ENCODE measurements around the gene USP22. TPM values are rescaled to one million over a fixed set of nuclear protein-coding genes. Genes with fewer than 3 reads are reported as not detected.

USP22 gene
- total and polyA plus RNA-seq, 2 of the 8 experiments (the other 6 are each of a cell fraction or from before 2014, with no cell fraction given) = 221 to 316 TPM

DNA sequence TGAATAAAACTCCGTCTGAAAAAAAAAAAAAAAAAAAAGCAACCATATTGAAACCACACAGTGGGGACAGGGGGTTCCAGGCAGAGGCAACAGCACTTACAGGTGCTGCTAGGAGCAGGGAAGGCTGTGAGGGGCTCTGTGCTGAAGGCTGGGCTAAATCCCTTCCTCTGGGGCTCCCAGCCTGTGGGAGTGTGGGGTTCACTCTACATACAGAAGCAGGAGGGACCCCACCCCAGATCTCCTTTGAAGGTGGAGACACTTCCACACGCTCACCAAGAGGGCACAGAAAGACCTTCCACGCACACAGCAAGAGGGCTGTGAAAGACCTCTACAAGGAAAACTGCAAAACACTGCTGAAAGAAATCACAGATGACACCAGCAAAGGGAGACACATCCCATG lies 53.9 kb downstream of the USP22 start:
- peaks cover 0 to under 1% of the 10 kb centered on the region in 2 experiments; a peak in 1 of 4 replicates for H3K9me3 ChIP-seq (ENCODE audit: insufficient read depth in 2 of 2, low read depth in 1 of 2, low read length in 1 of 2)
- no peak overlapping the region for H2BK12ac ChIP-seq (ENCODE audit: low read depth, low read length)
- H3K4ac ChIP-seq (replicated peaks; ENCODE audit: insufficient read length, low read depth, low read length) = no peak overlapping the region
- no peak overlapping the region for H2BK20ac ChIP-seq (ENCODE audit: low read length)
- H2BK5ac ChIP-seq (ENCODE audit: low read depth, low read length) = no peak overlapping the region
- ChIA-PET POLR2A (ENCODE audit: partially characterized antibody) (interaction anchor here (0.7 to 1.9 kb wide), 2 partner anchors 13 to 233 kb away, joined by 4 to 5 read pairs; no protein-coding TSS in a partner anchor), CTCF (ENCODE audit: partially characterized antibody) (interaction anchor here (0.6 kb wide), 1 partner anchor 164 kb away, joined by 3 read pairs; no protein-coding TSS in a partner anchor)
- no peak overlapping the region for H2AK5ac ChIP-seq (ENCODE audit: low read depth, low read length)
- H3K23me2 ChIP-seq (ENCODE audit: low read depth, low read length) = no peaks in the 10 kb centered on the region
- H2BK120ac ChIP-seq (replicated peaks; ENCODE audit: low read depth, low read length) = no peak overlapping the region
- DNase-seq (ENCODE audit: low read depth in 1 of 2, low spot score in 2 of 2) = no peak
- H3K4me3 ChIP-seq (ENCODE audit: extremely low read depth in 1 of 4, insufficient read depth in 2 of 4, low read depth in 3 of 4, low read length in 4 of 4) = no peak overlapping the region
- WGBS, 2 experiments (ENCODE audit: extremely low coverage in 1 of 2, insufficient coverage in 1 of 2, insufficient read length in 1 of 2, insufficient replicate concordance in 2 of 2, low coverage in 1 of 2, low lambda C conversion rate in 2 of 2, missing lambda C conversion rate in 1 of 2) = 85% methylated on average over 2 of the region's 3 CpGs; no CpG with 5 or more reads in 1 of the 2 experiments
- no peaks in the 10 kb centered on the region; a peak in 1 of 8 replicates for H3K36me3 ChIP-seq (ENCODE audit: control insufficient read depth in 2 of 4, insufficient read depth in 4 of 4, low read length in 3 of 4)
- no peak overlapping the region for H4K91ac ChIP-seq (replicated peaks; ENCODE audit: insufficient read length, low read length)
- H3K9ac ChIP-seq (replicated peaks in 1 of 4; ENCODE audit: extremely low read depth in 1 of 4, low read depth in 3 of 4, low read length in 3 of 4) = no peak overlapping the region
- H4K8ac ChIP-seq (ENCODE audit: extremely low read depth, insufficient read depth, low read length) = no peak overlapping the region
- H3K14ac ChIP-seq (ENCODE audit: insufficient read length) = no peak overlapping the region
- no peaks in the 10 kb centered on the region for H3K79me2 ChIP-seq (ENCODE audit: control insufficient read depth in 1 of 2, insufficient read depth in 2 of 2, low read length in 2 of 2)
- no peak overlapping the region for H3K27ac ChIP-seq (ENCODE audit: low read depth, low read length)
- no peak overlapping the region for H2BK15ac ChIP-seq (ENCODE audit: low read length)
- no peak overlapping the region for H3K23ac ChIP-seq (ENCODE audit: insufficient read length)
- H3K79me1 ChIP-seq (ENCODE audit: low read depth, low read length) = no peaks in the 10 kb centered on the region
- H3K4me2 ChIP-seq (ENCODE audit: insufficient read depth in 1 of 2, low read depth in 2 of 2, low read length in 2 of 2) = no peak overlapping the region
- no peaks in the 10 kb centered on the region for H4K20me1 ChIP-seq (replicated peaks in 1 of 2; ENCODE audit: control insufficient read depth in 1 of 2, insufficient read depth in 2 of 2, low read length in 2 of 2)
- H3K4me1 ChIP-seq (replicated peaks in 1 of 4; ENCODE audit: control insufficient read depth in 3 of 4, insufficient read depth in 4 of 4, low read length in 3 of 4) = peaks cover 0 to 5% (median under 1%) of the 10 kb centered on the region in 4 experiments; a peak in 3 of 7 replicates
- H2AFZ ChIP-seq (ENCODE audit: low read length) = no peak overlapping the region
- H3K27me3 ChIP-seq (replicated peaks in 1 of 4; ENCODE audit: control insufficient read depth in 3 of 4, extremely low read depth in 1 of 4, insufficient read depth in 3 of 4, low read length in 3 of 4) = no peaks in the 10 kb centered on the region
- TF ChIP-seq KDM1A (IDR thresholded peaks at IDR 0.05; ENCODE audit: borderline replicate concordance, low read length) = no peak
- no peak for TF ChIP-seq TEAD4 (IDR thresholded peaks at IDR 0.05; ENCODE audit: low read depth, low read length)
- no peak for TF ChIP-seq CEBPB (IDR thresholded peaks at IDR 0.05; ENCODE audit: low read depth, low read length)
- TF ChIP-seq, protein P1, sequence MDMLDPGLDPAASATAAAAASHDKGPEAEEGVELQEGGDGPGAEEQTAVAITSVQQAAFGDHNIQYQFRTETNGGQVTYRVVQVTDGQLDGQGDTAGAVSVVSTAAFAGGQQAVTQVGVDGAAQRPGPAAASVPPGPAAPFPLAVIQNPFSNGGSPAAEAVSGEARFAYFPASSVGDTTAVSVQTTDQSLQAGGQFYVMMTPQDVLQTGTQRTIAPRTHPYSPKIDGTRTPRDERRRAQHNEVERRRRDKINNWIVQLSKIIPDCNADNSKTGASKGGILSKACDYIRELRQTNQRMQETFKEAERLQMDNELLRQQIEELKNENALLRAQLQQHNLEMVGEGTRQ (IDR thresholded peaks at IDR 0.05; ENCODE audit: low read length) = no peak
- TF ChIP-seq, protein P2, sequence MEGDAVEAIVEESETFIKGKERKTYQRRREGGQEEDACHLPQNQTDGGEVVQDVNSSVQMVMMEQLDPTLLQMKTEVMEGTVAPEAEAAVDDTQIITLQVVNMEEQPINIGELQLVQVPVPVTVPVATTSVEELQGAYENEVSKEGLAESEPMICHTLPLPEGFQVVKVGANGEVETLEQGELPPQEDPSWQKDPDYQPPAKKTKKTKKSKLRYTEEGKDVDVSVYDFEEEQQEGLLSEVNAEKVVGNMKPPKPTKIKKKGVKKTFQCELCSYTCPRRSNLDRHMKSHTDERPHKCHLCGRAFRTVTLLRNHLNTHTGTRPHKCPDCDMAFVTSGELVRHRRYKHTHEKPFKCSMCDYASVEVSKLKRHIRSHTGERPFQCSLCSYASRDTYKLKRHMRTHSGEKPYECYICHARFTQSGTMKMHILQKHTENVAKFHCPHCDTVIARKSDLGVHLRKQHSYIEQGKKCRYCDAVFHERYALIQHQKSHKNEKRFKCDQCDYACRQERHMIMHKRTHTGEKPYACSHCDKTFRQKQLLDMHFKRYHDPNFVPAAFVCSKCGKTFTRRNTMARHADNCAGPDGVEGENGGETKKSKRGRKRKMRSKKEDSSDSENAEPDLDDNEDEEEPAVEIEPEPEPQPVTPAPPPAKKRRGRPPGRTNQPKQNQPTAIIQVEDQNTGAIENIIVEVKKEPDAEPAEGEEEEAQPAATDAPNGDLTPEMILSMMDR (IDR thresholded peaks at IDR 0.05; ENCODE audit: control extremely low read depth in 1 of 3, insufficient read depth in 1 of 3, low read depth in 1 of 3, low read length in 3 of 3) = no peak
- H3K56ac ChIP-seq (replicated peaks; ENCODE audit: insufficient read length, low read depth, low read length) = no peak overlapping the region
- no peak overlapping the region for H3K18ac ChIP-seq (ENCODE audit: extremely low read depth, low read length)
- FAIRE-seq = no peak
- H4K5ac ChIP-seq (ENCODE audit: insufficient read length, low read depth, low read length) = no peak overlapping the region

Measured in H1 (cell line).